ENCODE measurements around the gene EFHB.
"Not testable (repeated sequence)": the region's sequence is repeated elsewhere in the genome, so short reads cannot be mapped to it uniquely, and the experiment has no call there.

EFHB gene

GRCh38 chr3:19931180-19931692 lies 2.8 kb downstream of the EFHB start:
- no peak for DNase-seq

- no peak for DNase-seq
These were observed 13.5 kb downstream of the EFHB start for GRCh38 chr3:19920401-19921080.

GRCh38 chr3:19917167-19917566 lies 16.9 kb downstream of the EFHB start:
- no peak for DNase-seq

- DNase-seq = no peak
These were observed 22.6 kb downstream of the EFHB start for GRCh38 chr3:19911452-19911851.

GRCh38 chr3:19907523-19907922 lies 26.5 kb downstream of the EFHB start:
- no peak for DNase-seq

- DNase-seq = no peak
These were observed 30.4 kb downstream of the EFHB start for GRCh38 chr3:19903649-19904048.

- no peak for DNase-seq
These were observed 32.1 kb downstream of the EFHB start for GRCh38 chr3:19901918-19902317.

GRCh38 chr3:19901337-19901736 lies 32.7 kb downstream of the EFHB start:
- DNase-seq = no peak

GRCh38 chr3:19899833-19900232 lies 34.2 kb downstream of the EFHB start:
- DNase-seq = not testable (repeated sequence)

GRCh38 chr3:19899264-19899663 lies 34.8 kb downstream of the EFHB start:
- DNase-seq = no peak

- DNase-seq = no peak
These were observed 35.3 kb downstream of the EFHB start for GRCh38 chr3:19898721-19899120.

- DNase-seq = no peak
These were observed 42.3 kb downstream of the EFHB start for GRCh38 chr3:19891740-19892139.

- no peak for DNase-seq
These were observed 45.4 kb downstream of the EFHB start for GRCh38 chr3:19888428-19889152.

GRCh38 chr3:19887122-19887521 lies 46.9 kb downstream of the EFHB start:
- DNase-seq = not testable (repeated sequence)

GRCh38 chr3:19886404-19886803 lies 47.6 kb downstream of the EFHB start:
- no peak for DNase-seq

- DNase-seq = peak; percentile 11
These were observed 48.5 kb downstream of the EFHB start for GRCh38 chr3:19885468-19885867.

- no peak for DNase-seq
These were observed 52.2 kb downstream of the EFHB start for GRCh38 chr3:19881852-19882251.

- DNase-seq = no peak
These were observed 53.0 kb downstream of the EFHB start for GRCh38 chr3:19881036-19881435.

GRCh38 chr3:19877656-19878055 lies 56.4 kb downstream of the EFHB start:
- DNase-seq = no peak

GRCh38 chr3:19866751-19867347 lies 67.2 kb downstream of the EFHB start:
- peak; percentile 11 for DNase-seq

GRCh38 chr3:19855318-19855717 lies 78.7 kb downstream of the EFHB start:
- not testable (repeated sequence) for DNase-seq

- not testable (repeated sequence) for DNase-seq
These were observed 87.4 kb downstream of the EFHB start for GRCh38 chr3:19846609-19847008.

All from amniotic stem cell (primary cell).